Endothelial cell of umbilical vein (primary cell): ENCODE measurements around the gene HAND1.

Experiments used
- EZH2 ChIP-seq: IDR thresholded peaks from 2 replicates; pipeline ENCODE4 v1.6.1; 2012; ENCODE audit warnings: borderline replicate concordance, low read depth, mild to moderate bottlenecking, moderate library complexity, low read length, inconsistent platforms; ENCODE audit not compliant: severe bottlenecking
- JUN ChIP-seq: IDR thresholded peaks from 2 replicates; pipeline ENCODE4 v1.6.1; 2011; ENCODE audit warnings: borderline replicate concordance, low read depth; ENCODE audit not compliant: insufficient read length, insufficient read depth
- POLR2A ChIP-seq: IDR thresholded peaks from 2 replicates; pipeline ENCODE4 v1.6.1; 2012; ENCODE audit warnings: low read depth, mild to moderate bottlenecking, control low read depth, low read length
- POLR2AphosphoS5 ChIP-seq: IDR thresholded peaks from 2 replicates; pipeline ENCODE4 v1.6.1; 2012; ENCODE audit warnings: low read depth, mild to moderate bottlenecking, control low read depth, low read length, moderate library complexity; ENCODE audit not compliant: insufficient read depth
- TF ChIP-seq, protein P1 (sequence below), 2 donors: IDR thresholded peaks; 1 replicate in 1 of 2; 2 replicates in 1 of 2; pipeline ENCODE4 v1.5.1; 2011; ENCODE audit warnings: low read length in 2 of 2, mild to moderate bottlenecking in 2 of 2, moderate library complexity in 2 of 2, control low read depth in 1 of 2, inconsistent platforms in 1 of 2, low read depth in 1 of 2; ENCODE audit not compliant: insufficient read depth in 1 of 2; ENCODE audit errors: extremely low read depth in 1 of 2
- TF ChIP-seq, protein P2 (sequence below): IDR thresholded peaks from 2 replicates; pipeline ENCODE4 v1.6.1; 2011; ENCODE audit not compliant: insufficient read depth, insufficient read length

DNA sequence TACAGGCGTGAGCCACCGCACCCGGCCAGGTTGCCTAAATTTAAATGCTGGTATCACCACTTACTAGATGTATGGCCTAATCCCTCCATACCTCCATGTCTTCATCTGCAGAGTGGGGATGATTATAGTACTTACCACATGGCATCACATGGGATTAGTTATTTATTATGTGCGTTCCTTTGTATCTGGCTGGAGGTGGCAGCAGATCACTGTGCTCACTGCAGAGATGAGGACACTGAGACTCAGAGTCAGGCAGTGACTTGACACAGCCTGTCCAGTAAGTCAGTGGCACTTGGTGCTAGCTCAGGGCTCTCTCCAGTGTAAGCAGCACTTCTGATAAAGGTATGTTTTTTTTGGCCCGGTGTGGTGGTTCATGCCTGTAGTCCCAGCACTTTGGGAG lies 38.4 kb upstream of the HAND1 start:
- TF ChIP-seq, protein P1, sequence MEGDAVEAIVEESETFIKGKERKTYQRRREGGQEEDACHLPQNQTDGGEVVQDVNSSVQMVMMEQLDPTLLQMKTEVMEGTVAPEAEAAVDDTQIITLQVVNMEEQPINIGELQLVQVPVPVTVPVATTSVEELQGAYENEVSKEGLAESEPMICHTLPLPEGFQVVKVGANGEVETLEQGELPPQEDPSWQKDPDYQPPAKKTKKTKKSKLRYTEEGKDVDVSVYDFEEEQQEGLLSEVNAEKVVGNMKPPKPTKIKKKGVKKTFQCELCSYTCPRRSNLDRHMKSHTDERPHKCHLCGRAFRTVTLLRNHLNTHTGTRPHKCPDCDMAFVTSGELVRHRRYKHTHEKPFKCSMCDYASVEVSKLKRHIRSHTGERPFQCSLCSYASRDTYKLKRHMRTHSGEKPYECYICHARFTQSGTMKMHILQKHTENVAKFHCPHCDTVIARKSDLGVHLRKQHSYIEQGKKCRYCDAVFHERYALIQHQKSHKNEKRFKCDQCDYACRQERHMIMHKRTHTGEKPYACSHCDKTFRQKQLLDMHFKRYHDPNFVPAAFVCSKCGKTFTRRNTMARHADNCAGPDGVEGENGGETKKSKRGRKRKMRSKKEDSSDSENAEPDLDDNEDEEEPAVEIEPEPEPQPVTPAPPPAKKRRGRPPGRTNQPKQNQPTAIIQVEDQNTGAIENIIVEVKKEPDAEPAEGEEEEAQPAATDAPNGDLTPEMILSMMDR (IDR thresholded peaks at IDR 0.05; ENCODE audit: extremely low read depth in 1 of 2, insufficient read depth in 1 of 2, low read depth in 1 of 2, low read length in 2 of 2) = no peak
- TF ChIP-seq, protein P2, sequence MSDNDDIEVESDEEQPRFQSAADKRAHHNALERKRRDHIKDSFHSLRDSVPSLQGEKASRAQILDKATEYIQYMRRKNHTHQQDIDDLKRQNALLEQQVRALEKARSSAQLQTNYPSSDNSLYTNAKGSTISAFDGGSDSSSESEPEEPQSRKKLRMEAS = no peak
- no peak for TF ChIP-seq POLR2A
- no peak for TF ChIP-seq EZH2
- TF ChIP-seq JUN = no peak
- no peak for TF ChIP-seq POLR2AphosphoS5
